GM12872 (cell line): ENCODE measurements around the gene HSH2D.

ENCODE experiments used
- CTCF ChIP-seq: IDR thresholded peaks from 3 replicates; pipeline ENCODE4 v1.5.1; 2011; ENCODE audit warnings: low read depth, mild to moderate bottlenecking, low read length, moderate library complexity; ENCODE audit not compliant: insufficient read depth

Gene HSH2D

GRCh38 chr19:16153582-16154336 lies 10.3 kb downstream of the HSH2D start:
- no peak for TF ChIP-seq CTCF

GRCh38 chr19:16154557-16154956 lies 11.1 kb downstream of the HSH2D start:
- no peak for TF ChIP-seq CTCF

- TF ChIP-seq CTCF = no peak
Measured at GRCh38 chr19:16155128-16155527, 11.6 kb downstream of the HSH2D start.

GRCh38 chr19:16156904-16157303 lies 13.4 kb downstream of the HSH2D start:
- no peak for TF ChIP-seq CTCF

- no peak for TF ChIP-seq CTCF
Measured at GRCh38 chr19:16157601-16158000, 14.1 kb downstream of the HSH2D start.

GRCh38 chr19:16159655-16160054 lies 16.2 kb downstream of the HSH2D start:
- no peak for TF ChIP-seq CTCF

- no peak for TF ChIP-seq CTCF
Measured at GRCh38 chr19:16160445-16160942, 17.0 kb downstream of the HSH2D start.
